K562 (cell line): ENCODE measurements around the gene DGCR8. TPM values are rescaled to one million over a fixed set of nuclear protein-coding genes. Genes with fewer than 3 reads are reported as not detected.

ENCODE experiments used
- ATAC-seq: fragments of 200-7000 bp; cut with Tn5 transposase; 3 replicates; pipeline ENCODE4 v1.9.1; 2020; ENCODE audit warnings: moderate library complexity
- BruUV-seq: library from RNA; stranded (reverse); fragments of 400-500 nt; replicated peaks from 2 replicates; lab custom pipeline; 2021; lab: Mats Ljungman, UMichigan
- CTCF ChIA-PET: fragments of 300-600 bp; formaldehyde crosslinking; extraction: SDS; loops from one replicate; lab custom pipeline; 2021; ENCODE audit warnings: low intra/inter-chr PET ratio; lab: Yijun Ruan, JAX
- POLR2A ChIA-PET: fragments of 300-600, 350-650 bp; sonication (Branson Sonifier 250); formaldehyde crosslinking; extraction: SDS; loops from one replicate; lab custom pipeline; 2021; ENCODE audit warnings: antibody characterized with exemption, inconsistent platforms; lab: Yijun Ruan, JAX
- DNase-seq, 4 experiments: peaks; one replicate each; pipeline versions ENCODE4 v3.0.0 to v3.0.0-alpha.2; 2011 to 2018; ENCODE audit warnings: low spot score in 3 of 4, mixed read lengths in 3 of 4; ENCODE audit errors: extremely low read depth in 1 of 4
- FAIRE-seq: peaks from 2 replicates; lab custom pipeline; 2011; peaks lifted over from hg19 to GRCh38; lab: Jason Lieb, UNC
- H2AFZ ChIP-seq: 2 replicates; pipeline ENCODE4 v1.6.0; 2011; ENCODE audit warnings: low read depth, low read length, control low read depth, inconsistent platforms
- H3K27ac ChIP-seq: fragments of 200-600 bp; 3 replicates; pipeline ENCODE4 v1.8.0; 2011; ENCODE audit warnings: low read depth, mild to moderate bottlenecking, control low read depth, inconsistent platforms, low read length, moderate library complexity, mixed read lengths; ENCODE audit errors: extremely low read depth
- H3K27me3 ChIP-seq, 2 experiments: fragments of 300-600 bp in 1 of 2; 2 replicates in 1 of 2; 3 replicates in 1 of 2; pipeline versions ENCODE4 v1.6.0 to v1.8.0; 2011; ENCODE audit warnings: inconsistent platforms in 2 of 2, low read length in 2 of 2, mild to moderate bottlenecking in 1 of 2, mixed read lengths in 1 of 2, moderate library complexity in 1 of 2; ENCODE audit not compliant: control insufficient read depth in 2 of 2, insufficient read depth in 2 of 2
- H3K36me3 ChIP-seq: fragments of 300-600 bp; 3 replicates; pipeline ENCODE4 v1.8.0; 2011; ENCODE audit warnings: mild to moderate bottlenecking, low read length, inconsistent platforms; ENCODE audit not compliant: control insufficient read depth, insufficient read depth
- H3K4me1 ChIP-seq, 2 experiments: fragments of 200-600 bp in 1 of 2; replicated peaks in 1 of 2; 2 replicates in 1 of 2; 3 replicates in 1 of 2; pipeline versions ENCODE4 v1.5.1 to v1.8.0; 2011; ENCODE audit warnings: inconsistent platforms in 2 of 2, low read length in 2 of 2, mild to moderate bottlenecking in 1 of 2, mixed read lengths in 1 of 2, moderate library complexity in 1 of 2; ENCODE audit not compliant: control insufficient read depth in 2 of 2, insufficient read depth in 2 of 2
- H3K4me2 ChIP-seq: 2 replicates; pipeline ENCODE4 v1.6.1; 2011; ENCODE audit warnings: low read length, control low read depth, inconsistent platforms, mixed read lengths; ENCODE audit not compliant: insufficient read depth
- H3K4me3 ChIP-seq: fragments of 200-600 bp; sonication (generic), shearing (Covaris generic); 2 replicates; pipeline ENCODE4 v1.5.1; 2016; ENCODE audit warnings: control low read depth, inconsistent platforms
- H3K79me2 ChIP-seq: fragments of 200-600 bp; 3 replicates; pipeline ENCODE4 v1.8.0; 2011; ENCODE audit warnings: low read length, inconsistent platforms; ENCODE audit not compliant: control insufficient read depth, insufficient read depth
- H3K9ac ChIP-seq, 2 experiments: 2 replicates each; pipeline versions ENCODE4 v1.6.0 to v1.6.1; 2011; ENCODE audit warnings: low read depth in 2 of 2, low read length in 2 of 2, control low read depth in 1 of 2, inconsistent platforms in 1 of 2, mild to moderate bottlenecking in 1 of 2, mixed read lengths in 1 of 2; ENCODE audit not compliant: insufficient read depth in 1 of 2
- H3K9me1 ChIP-seq: one replicate; pipeline ENCODE4 v1.6.0; 2011; ENCODE audit warnings: inconsistent platforms, mild to moderate bottlenecking, low read length, moderate library complexity; ENCODE audit not compliant: control insufficient read depth, insufficient read depth
- H3K9me3 ChIP-seq: replicated peaks from 2 replicates; pipeline ENCODE4 v1.5.1; 2011; ENCODE audit warnings: low read depth, low read length, inconsistent platforms; ENCODE audit not compliant: control insufficient read depth, insufficient read depth
- H4K20me1 ChIP-seq: replicated peaks from 2 replicates; pipeline ENCODE4 v1.6.1; 2011; ENCODE audit warnings: low read length, inconsistent platforms, mixed read lengths; ENCODE audit not compliant: control insufficient read depth, insufficient read depth
- CREB1 ChIP-seq, 2 experiments: sonication (generic) in 1 of 2; formaldehyde crosslinking in 1 of 2; IDR thresholded peaks; 2 replicates each; pipeline versions ENCODE4 v1.6.1 to v1.8.0; 2012 to 2022; ENCODE audit warnings: inconsistent platforms in 1 of 2, mild to moderate bottlenecking in 1 of 2, missing genetic modification reagents in 1 of 2, moderate library complexity in 1 of 2
- NRF1 ChIP-seq, 2 experiments: fragments of 450-650 bp; IDR thresholded peaks in 1 of 2; conservative IDR thresholded peaks in 1 of 2; 2 replicates each; pipeline ENCODE4 v1.6.1; 2014; ENCODE audit warnings: mild to moderate bottlenecking in 2 of 2
- POLR3G ChIP-seq: IDR thresholded peaks from 2 replicates; pipeline ENCODE4 v1.6.1; 2011; ENCODE audit not compliant: insufficient read length, insufficient replicate concordance; ENCODE audit errors: extremely low read depth
- RBM17 ChIP-seq: fragments of 200-400 bp; formaldehyde crosslinking; IDR thresholded peaks from 2 replicates; pipeline ENCODE4 v1.6.1; 2017; ENCODE audit warnings: low read depth, mild to moderate bottlenecking, low read length, borderline replicate concordance
- ZNF3 ChIP-seq: fragments of 250-450 bp; sonication (Bioruptor Pico); IDR thresholded peaks from 2 replicates; pipeline ENCODE4 v1.5.0; 2021; ENCODE audit warnings: mild to moderate bottlenecking, moderate library complexity
- WGBS: fragments of 100-300 bp; shearing (Covaris generic); methylation state at CpG from one replicate; pipeline ENCODE4 v1.1.6; 2016; ENCODE audit warnings: low coverage, mixed read lengths; ENCODE audit not compliant: insufficient coverage; ENCODE audit errors: missing lambda C conversion rate; 5-methylcytosine and 5-hydroxymethylcytosine counted together
- in situ Hi-C: fragments of 300-500 bp; cut with MboI; formaldehyde crosslinking; loops from 4 replicates; pipeline ENCODE4 v1.15.0; 2018; ENCODE audit warnings: inconsistent platforms, mixed read lengths
- intact Hi-C: fragments of 100-400 bp; cut with micrococcal nuclease; formaldehyde crosslinking; loops from 2 replicates; pipeline ENCODE4 v1.14.2; 2022
- polyA plus RNA-seq, 8 experiments: library from polyadenylated mRNA; depleted of rRNA in 4 of 8; stranded (reverse) in 5 of 8; unstranded in 3 of 8; fragments of >200 nt; fragmentation: Nextera tagmentation in 2 of 8; fragmentation: Illumina TruSeq in 1 of 8; extraction: Ambion mirVana in 2 of 8; extraction: Trizol in 1 of 8; gene quantifications; 2 replicates each; pipeline versions ENCODE4 v1.2.1 to v1.2.3, GENCODE V29; 2011 to 2014; ENCODE audit warnings: inconsistent platforms in 1 of 8, missing spikeins in 1 of 8
- total RNA-seq, 7 experiments: library from RNA; depleted of rRNA in 6 of 7; stranded (reverse); fragments of >200 nt in 6 of 7; fragmentation: Illumina TruSeq in 2 of 7; extraction: Trizol in 2 of 7; gene quantifications; 2 replicates each; pipeline versions ENCODE4 v1.2.1 to v1.2.3, GENCODE V29; 2011 to 2021; ENCODE audit warnings: low replicate concordance in 1 of 7
- TF ChIP-seq, protein P1 (sequence below): fragments of 200-600 bp; sonication (generic); IDR thresholded peaks from one replicate; pipeline ENCODE4 v1.6.1; 2012; ENCODE audit warnings: mild to moderate bottlenecking, low read depth, low read length, inconsistent platforms
- TF ChIP-seq, protein P2 (sequence below): fragments of 450-650 bp; formaldehyde crosslinking; IDR thresholded peaks from 2 replicates; pipeline ENCODE4 v1.4.0; 2020; ENCODE audit warnings: mild to moderate bottlenecking, moderate library complexity

DGCR8 gene
- total and polyA plus RNA-seq, 9 of the 15 experiments (the other 6 are each of a cell fraction or from before 2014, with no cell fraction given): 5.9 to 144 (median 80.1) TPM

DNA sequence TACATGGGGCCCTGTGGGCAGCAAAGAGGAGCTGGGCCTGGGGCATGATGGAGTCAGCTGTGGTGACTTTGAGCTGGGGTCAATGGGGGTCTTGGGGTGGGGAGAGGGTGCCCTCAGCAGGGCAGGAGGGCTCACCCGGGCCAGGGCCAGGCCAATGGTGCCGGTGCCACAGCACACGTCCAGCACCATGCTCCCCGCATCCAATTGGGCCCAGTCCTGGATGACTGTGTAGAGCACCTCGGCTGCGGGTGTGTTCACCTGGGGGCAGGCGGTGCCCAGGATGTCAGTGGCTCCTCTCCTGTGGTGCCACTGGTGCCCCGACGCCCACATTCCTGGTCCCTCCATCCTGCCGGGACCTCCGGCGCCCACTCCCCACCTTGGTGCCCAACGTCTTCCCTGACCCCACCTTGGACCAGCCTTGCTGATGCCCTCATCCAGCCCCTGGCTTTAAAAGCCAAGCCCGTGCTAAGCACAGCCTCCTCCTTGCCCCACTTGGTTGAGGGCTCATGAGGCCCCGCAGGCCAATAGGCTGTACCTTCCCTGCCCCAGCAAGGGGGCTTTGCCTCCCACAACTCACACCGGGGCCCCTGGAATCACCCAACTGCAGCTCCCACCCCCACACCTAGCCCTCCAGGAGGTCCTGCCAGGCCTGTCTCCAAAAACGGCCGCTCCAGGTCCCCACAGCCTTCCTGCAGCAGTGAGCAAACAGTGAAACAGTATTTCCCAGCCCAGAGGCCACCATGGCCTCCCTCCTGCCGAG is 33.7 kb downstream of the DGCR8 start:
- H3K79me2 ChIP-seq: peaks cover 42% of the 10 kb centered on the region
- no peak overlapping the region for H2AFZ ChIP-seq
- no peaks in the 10 kb centered on the region for H3K9me1 ChIP-seq
- in situ Hi-C loops: loop anchor here (10.0 kb wide), 1 partner anchor 389 kb away; the partner anchor contains the start of gene GP1BB
- ATAC-seq (no peak), DNase-seq (no peak), FAIRE-seq (no peak)
- no peak overlapping the region for H3K27ac ChIP-seq
- ChIA-PET POLR2A (interaction anchor here (0.6 to 20.7 kb wide), 8 partner anchors 8 to 328 kb away, joined by 3 to 513 read pairs (median 4); no protein-coding TSS in a partner anchor), CTCF (no interaction called here)
- H3K9ac ChIP-seq: peak overlapping the region in 1 of 2 experiments; percentile 99; a peak in 2 of 4 replicates
- WGBS: 93% methylated on average over 19 of the region's 19 CpGs
- peaks cover 42% of the 10 kb centered on the region for H4K20me1 ChIP-seq
- no peak overlapping the region for H3K4me3 ChIP-seq
- peaks cover 84% of the 10 kb centered on the region for H3K36me3 ChIP-seq
- BruUV-seq: no TSS peak
- H3K9me3 ChIP-seq: no peaks in the 10 kb centered on the region
- intact Hi-C loops: no loop called here
- no peaks in the 10 kb centered on the region for H3K27me3 ChIP-seq
- H3K4me2 ChIP-seq: no peak overlapping the region
- peaks cover 13 to 83% of the 10 kb centered on the region in 2 experiments for H3K4me1 ChIP-seq
- no peak for TF ChIP-seq POLR3G
- TF ChIP-seq RBM17: no peak
- TF ChIP-seq, protein P1, sequence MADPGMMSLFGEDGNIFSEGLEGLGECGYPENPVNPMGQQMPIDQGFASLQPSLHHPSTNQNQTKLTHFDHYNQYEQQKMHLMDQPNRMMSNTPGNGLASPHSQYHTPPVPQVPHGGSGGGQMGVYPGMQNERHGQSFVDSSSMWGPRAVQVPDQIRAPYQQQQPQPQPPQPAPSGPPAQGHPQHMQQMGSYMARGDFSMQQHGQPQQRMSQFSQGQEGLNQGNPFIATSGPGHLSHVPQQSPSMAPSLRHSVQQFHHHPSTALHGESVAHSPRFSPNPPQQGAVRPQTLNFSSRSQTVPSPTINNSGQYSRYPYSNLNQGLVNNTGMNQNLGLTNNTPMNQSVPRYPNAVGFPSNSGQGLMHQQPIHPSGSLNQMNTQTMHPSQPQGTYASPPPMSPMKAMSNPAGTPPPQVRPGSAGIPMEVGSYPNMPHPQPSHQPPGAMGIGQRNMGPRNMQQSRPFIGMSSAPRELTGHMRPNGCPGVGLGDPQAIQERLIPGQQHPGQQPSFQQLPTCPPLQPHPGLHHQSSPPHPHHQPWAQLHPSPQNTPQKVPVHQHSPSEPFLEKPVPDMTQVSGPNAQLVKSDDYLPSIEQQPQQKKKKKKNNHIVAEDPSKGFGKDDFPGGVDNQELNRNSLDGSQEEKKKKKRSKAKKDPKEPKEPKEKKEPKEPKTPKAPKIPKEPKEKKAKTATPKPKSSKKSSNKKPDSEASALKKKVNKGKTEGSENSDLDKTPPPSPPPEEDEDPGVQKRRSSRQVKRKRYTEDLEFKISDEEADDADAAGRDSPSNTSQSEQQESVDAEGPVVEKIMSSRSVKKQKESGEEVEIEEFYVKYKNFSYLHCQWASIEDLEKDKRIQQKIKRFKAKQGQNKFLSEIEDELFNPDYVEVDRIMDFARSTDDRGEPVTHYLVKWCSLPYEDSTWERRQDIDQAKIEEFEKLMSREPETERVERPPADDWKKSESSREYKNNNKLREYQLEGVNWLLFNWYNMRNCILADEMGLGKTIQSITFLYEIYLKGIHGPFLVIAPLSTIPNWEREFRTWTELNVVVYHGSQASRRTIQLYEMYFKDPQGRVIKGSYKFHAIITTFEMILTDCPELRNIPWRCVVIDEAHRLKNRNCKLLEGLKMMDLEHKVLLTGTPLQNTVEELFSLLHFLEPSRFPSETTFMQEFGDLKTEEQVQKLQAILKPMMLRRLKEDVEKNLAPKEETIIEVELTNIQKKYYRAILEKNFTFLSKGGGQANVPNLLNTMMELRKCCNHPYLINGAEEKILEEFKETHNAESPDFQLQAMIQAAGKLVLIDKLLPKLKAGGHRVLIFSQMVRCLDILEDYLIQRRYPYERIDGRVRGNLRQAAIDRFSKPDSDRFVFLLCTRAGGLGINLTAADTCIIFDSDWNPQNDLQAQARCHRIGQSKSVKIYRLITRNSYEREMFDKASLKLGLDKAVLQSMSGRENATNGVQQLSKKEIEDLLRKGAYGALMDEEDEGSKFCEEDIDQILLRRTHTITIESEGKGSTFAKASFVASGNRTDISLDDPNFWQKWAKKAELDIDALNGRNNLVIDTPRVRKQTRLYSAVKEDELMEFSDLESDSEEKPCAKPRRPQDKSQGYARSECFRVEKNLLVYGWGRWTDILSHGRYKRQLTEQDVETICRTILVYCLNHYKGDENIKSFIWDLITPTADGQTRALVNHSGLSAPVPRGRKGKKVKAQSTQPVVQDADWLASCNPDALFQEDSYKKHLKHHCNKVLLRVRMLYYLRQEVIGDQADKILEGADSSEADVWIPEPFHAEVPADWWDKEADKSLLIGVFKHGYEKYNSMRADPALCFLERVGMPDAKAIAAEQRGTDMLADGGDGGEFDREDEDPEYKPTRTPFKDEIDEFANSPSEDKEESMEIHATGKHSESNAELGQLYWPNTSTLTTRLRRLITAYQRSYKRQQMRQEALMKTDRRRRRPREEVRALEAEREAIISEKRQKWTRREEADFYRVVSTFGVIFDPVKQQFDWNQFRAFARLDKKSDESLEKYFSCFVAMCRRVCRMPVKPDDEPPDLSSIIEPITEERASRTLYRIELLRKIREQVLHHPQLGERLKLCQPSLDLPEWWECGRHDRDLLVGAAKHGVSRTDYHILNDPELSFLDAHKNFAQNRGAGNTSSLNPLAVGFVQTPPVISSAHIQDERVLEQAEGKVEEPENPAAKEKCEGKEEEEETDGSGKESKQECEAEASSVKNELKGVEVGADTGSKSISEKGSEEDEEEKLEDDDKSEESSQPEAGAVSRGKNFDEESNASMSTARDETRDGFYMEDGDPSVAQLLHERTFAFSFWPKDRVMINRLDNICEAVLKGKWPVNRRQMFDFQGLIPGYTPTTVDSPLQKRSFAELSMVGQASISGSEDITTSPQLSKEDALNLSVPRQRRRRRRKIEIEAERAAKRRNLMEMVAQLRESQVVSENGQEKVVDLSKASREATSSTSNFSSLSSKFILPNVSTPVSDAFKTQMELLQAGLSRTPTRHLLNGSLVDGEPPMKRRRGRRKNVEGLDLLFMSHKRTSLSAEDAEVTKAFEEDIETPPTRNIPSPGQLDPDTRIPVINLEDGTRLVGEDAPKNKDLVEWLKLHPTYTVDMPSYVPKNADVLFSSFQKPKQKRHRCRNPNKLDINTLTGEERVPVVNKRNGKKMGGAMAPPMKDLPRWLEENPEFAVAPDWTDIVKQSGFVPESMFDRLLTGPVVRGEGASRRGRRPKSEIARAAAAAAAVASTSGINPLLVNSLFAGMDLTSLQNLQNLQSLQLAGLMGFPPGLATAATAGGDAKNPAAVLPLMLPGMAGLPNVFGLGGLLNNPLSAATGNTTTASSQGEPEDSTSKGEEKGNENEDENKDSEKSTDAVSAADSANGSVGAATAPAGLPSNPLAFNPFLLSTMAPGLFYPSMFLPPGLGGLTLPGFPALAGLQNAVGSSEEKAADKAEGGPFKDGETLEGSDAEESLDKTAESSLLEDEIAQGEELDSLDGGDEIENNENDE: peak; percentile 6
- no peak for TF ChIP-seq NRF1 (conservative IDR thresholded peaks at IDR 0.05 in 1 of 2, IDR thresholded peaks at IDR 0.05 in 1 of 2)
- TF ChIP-seq CREB1 (IDR thresholded peaks at IDR 0.05): 0 out of 2 replicates have a peak, but pooled peaks have one; percentile 6
- TF ChIP-seq CREB1 (CRISPR knock-in tag; IDR thresholded peaks at IDR 0.05): no peak
- no peak for TF ChIP-seq ZNF3 (CRISPR knock-in tag)
- TF ChIP-seq, protein P2, sequence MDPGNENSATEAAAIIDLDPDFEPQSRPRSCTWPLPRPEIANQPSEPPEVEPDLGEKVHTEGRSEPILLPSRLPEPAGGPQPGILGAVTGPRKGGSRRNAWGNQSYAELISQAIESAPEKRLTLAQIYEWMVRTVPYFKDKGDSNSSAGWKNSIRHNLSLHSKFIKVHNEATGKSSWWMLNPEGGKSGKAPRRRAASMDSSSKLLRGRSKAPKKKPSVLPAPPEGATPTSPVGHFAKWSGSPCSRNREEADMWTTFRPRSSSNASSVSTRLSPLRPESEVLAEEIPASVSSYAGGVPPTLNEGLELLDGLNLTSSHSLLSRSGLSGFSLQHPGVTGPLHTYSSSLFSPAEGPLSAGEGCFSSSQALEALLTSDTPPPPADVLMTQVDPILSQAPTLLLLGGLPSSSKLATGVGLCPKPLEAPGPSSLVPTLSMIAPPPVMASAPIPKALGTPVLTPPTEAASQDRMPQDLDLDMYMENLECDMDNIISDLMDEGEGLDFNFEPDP (CRISPR knock-in tag): no peak
